CD4-positive, alpha-beta T cell (primary cell): ENCODE results near the gene EMX2. TPM values are rescaled to one million over a fixed set of nuclear protein-coding genes. Genes with fewer than 3 reads are reported as not detected.

Experiments
- ATAC-seq: fragments of 200-7000 bp; cut with Tn5 transposase; one replicate; pipeline ENCODE4 v1.10.0; 2022; ENCODE audit warnings: mild to moderate bottlenecking; ENCODE audit not compliant: poor library complexity
- CTCF ChIA-PET: fragments of 350-600 bp; sonication (Branson Sonifier 250); formaldehyde crosslinking; loops from one replicate; lab custom pipeline; 2021; ENCODE audit warnings: antibody characterized with exemption, inconsistent platforms; lab: Charles Lee
- POLR2A ChIA-PET: fragments of 350-600 bp; sonication (Branson Sonifier 250); formaldehyde crosslinking; loops from one replicate; lab custom pipeline; 2021; ENCODE audit warnings: antibody characterized with exemption, inconsistent platforms; lab: Charles Lee
- DNase-seq, 14 experiments: peaks; one replicate each; pipeline ENCODE4 v3.0.0-alpha.2; 2013 to 2020; ENCODE audit warnings: mixed read lengths in 2 of 14
- H3K27ac ChIP-seq, 2 donors: one replicate each; pipeline versions ENCODE4 v1.5.1 to v1.7.0; 2013; ENCODE audit warnings: low read length in 2 of 2, low read depth in 1 of 2, mild to moderate bottlenecking in 1 of 2
- H3K27me3 ChIP-seq, 2 experiments: 1 replicate in 1 of 2; 2 replicates in 1 of 2; pipeline versions ENCODE4 v1.6.1 to v1.7.0; 2013; ENCODE audit warnings: low read length in 2 of 2, control low read depth in 1 of 2, mild to moderate bottlenecking in 1 of 2, moderate library complexity in 1 of 2; ENCODE audit not compliant: insufficient read depth in 2 of 2, control insufficient read depth in 1 of 2
- H3K36me3 ChIP-seq: one replicate; pipeline ENCODE4 v1.6.1; 2013; ENCODE audit warnings: low read length, control low read depth; ENCODE audit not compliant: insufficient read depth
- H3K4me1 ChIP-seq: one replicate; pipeline ENCODE4 v1.6.1; 2013; ENCODE audit warnings: low read length, control low read depth; ENCODE audit not compliant: insufficient read depth
- H3K4me3 ChIP-seq: one replicate; pipeline ENCODE4 v1.5.1; 2013; ENCODE audit warnings: mild to moderate bottlenecking, low read length, moderate library complexity
- H3K9me3 ChIP-seq, 2 experiments: 1 replicate in 1 of 2; 2 replicates in 1 of 2; pipeline versions ENCODE4 v1.6.1 to v1.7.0; 2013; ENCODE audit warnings: low read length in 2 of 2, mild to moderate bottlenecking in 2 of 2, control low read depth in 1 of 2, moderate library complexity in 1 of 2; ENCODE audit not compliant: control insufficient read depth in 1 of 2, insufficient read depth in 1 of 2
- H3K27ac Mint-ChIP-seq: one replicate; pipeline ENCODE4 v1.8.0; 2020; ENCODE audit warnings: mixed read lengths
- H3K27me3 Mint-ChIP-seq: one replicate; pipeline ENCODE4 v1.8.0; 2021; ENCODE audit warnings: mixed read lengths
- H3K36me3 Mint-ChIP-seq: one replicate; pipeline ENCODE4 v1.8.0; 2021; ENCODE audit warnings: low read depth, mixed read lengths
- H3K4me1 Mint-ChIP-seq: one replicate; pipeline ENCODE4 v1.8.0; 2021; ENCODE audit warnings: low read depth, mixed read lengths
- H3K4me3 Mint-ChIP-seq: one replicate; pipeline ENCODE4 v1.8.0; 2020; ENCODE audit warnings: mild to moderate bottlenecking, mixed read lengths
- H3K9me3 Mint-ChIP-seq: one replicate; pipeline ENCODE4 v1.8.0; 2020; ENCODE audit warnings: mixed read lengths
- intact Hi-C, 2 experiments: fragments of 100-400 bp; cut with DNase I in 1 of 2; cut with micrococcal nuclease in 1 of 2; formaldehyde crosslinking; loops; one replicate each; pipeline versions ENCODE4 v1.15.1 to v1.9.0; 2023 to 2025; cut with DNase I, micrococcal nuclease
- total RNA-seq, 174 experiments: library from RNA in 2 of 174; stranded (reverse) in 2 of 174; gene quantifications; one replicate each; pipeline ENCODE4 v1.2.3 and lab custom pipeline; 2021 to 2026
- TF ChIP-seq, protein P1 (sequence below): fragments of 200-600 bp; IDR thresholded peaks from one replicate; pipeline ENCODE4 v1.8.0; 2022; ENCODE audit warnings: antibody characterized with exemption, mild to moderate bottlenecking

EMX2 gene
- total RNA-seq, 2 experiments from 2014 or later, result not detected

DNA sequence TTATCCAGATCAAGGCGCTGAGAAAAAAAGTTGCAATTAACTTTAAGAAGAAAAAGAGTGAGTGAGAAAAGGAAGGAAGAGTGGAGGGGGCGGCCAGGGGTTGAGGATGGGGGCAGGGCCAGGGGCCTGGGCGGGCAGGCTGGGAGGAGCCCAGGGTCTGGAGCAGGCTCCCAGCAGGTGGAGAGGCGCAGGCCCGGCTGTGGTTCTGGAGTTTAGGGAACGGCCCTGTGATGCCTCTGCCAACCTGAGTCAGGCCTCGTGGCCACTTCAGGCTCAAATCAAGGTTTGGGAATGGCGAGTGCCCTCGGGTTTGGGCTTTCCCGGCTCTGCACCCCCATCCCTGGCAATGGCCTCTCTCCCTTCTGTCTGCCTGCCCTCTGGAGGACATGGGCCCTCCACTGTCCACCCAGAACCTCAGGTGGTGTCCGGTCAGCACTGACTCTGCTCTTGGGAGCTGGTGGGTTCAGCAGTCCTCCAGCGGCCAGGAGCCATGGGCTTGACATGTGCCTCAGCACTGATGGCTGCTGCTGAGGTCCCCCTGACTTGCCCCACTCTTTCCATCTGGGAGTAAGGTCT lies 41.0 kb upstream of the EMX2 start:
- TF ChIP-seq, protein P1, sequence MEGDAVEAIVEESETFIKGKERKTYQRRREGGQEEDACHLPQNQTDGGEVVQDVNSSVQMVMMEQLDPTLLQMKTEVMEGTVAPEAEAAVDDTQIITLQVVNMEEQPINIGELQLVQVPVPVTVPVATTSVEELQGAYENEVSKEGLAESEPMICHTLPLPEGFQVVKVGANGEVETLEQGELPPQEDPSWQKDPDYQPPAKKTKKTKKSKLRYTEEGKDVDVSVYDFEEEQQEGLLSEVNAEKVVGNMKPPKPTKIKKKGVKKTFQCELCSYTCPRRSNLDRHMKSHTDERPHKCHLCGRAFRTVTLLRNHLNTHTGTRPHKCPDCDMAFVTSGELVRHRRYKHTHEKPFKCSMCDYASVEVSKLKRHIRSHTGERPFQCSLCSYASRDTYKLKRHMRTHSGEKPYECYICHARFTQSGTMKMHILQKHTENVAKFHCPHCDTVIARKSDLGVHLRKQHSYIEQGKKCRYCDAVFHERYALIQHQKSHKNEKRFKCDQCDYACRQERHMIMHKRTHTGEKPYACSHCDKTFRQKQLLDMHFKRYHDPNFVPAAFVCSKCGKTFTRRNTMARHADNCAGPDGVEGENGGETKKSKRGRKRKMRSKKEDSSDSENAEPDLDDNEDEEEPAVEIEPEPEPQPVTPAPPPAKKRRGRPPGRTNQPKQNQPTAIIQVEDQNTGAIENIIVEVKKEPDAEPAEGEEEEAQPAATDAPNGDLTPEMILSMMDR, result no peak
- ATAC-seq (no peak), DNase-seq (no peak)
- POLR2A ChIA-PET, result no interaction called here
- H3K4me3 Mint-ChIP-seq, result no peak overlapping the region
- no peaks in the 10 kb centered on the region for H3K36me3 Mint-ChIP-seq
- Histone ChIP-seq H3K4me3 (no peak overlapping the region), H3K27me3 (peaks cover 0 to 5% of the 10 kb centered on the region in 2 experiments), H3K4me1 (no peaks in the 10 kb centered on the region), H3K27ac (no peak overlapping the region), H3K9me3 (no peaks in the 10 kb centered on the region), H3K36me3 (no peaks in the 10 kb centered on the region)
- intact Hi-C loops, result no loop called here
- H3K27ac Mint-ChIP-seq, result no peak overlapping the region
- peaks cover 45% of the 10 kb centered on the region for H3K27me3 Mint-ChIP-seq
- CTCF ChIA-PET, result no interaction called here
- H3K9me3 Mint-ChIP-seq, result no peaks in the 10 kb centered on the region
- no peaks in the 10 kb centered on the region for H3K4me1 Mint-ChIP-seq

DNA sequence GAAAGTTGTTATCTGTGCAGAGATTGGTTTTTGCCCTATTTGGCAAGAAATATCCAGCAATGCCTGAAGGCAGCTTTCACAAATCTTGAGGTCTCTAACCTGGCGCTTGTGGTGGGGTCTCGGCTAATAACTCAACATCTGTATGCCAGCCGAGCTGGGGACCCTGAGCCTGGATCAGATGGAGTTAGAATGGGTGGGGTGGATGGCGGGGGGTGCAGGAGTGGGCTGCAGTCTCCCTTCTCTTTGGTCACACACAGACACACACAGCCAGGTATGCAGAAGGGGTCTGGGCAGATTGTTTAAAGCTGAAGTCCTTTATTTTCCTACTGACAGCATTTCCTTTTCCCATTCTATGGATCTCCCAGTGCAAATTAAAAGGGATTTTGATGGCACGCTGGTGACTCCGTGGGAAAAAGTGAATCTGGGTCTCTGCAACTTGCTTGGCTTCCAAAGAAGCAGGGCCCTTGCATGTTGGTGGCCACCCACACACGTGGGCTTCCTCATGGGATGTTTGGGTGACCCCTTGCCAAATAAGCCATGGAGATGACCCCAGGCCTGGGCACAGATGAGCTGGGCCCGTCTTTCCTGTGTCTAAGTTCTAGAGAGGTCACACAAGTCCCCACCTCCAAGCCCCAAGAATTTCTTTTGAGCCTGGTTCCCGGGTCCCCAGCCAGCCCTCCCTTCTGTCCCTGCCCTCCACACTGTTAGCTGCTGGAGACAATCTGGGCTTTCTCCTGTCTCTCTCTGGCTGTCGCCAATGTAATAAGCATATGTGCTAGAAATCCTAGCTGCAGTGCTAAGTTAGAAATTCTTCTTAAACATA lies 39.9 kb upstream of the EMX2 start:
- CTCF ChIA-PET, result no interaction called here
- DNase-seq, result no peak
- intact Hi-C loops, result no loop called here
- no peak overlapping the region for H3K27ac ChIP-seq
- no peaks in the 10 kb centered on the region for H3K9me3 Mint-ChIP-seq
- no peaks in the 10 kb centered on the region for H3K4me1 ChIP-seq
- H3K27me3 Mint-ChIP-seq, result peaks cover 46% of the 10 kb centered on the region
- TF ChIP-seq, protein P1, result no peak
- ATAC-seq, result no peak
- POLR2A ChIA-PET, result no interaction called here
- no peaks in the 10 kb centered on the region for H3K36me3 ChIP-seq
- H3K36me3 Mint-ChIP-seq, result no peaks in the 10 kb centered on the region
- peaks cover 0 to 5% of the 10 kb centered on the region in 2 experiments for H3K27me3 ChIP-seq
- H3K27ac Mint-ChIP-seq, result no peak overlapping the region
- H3K4me3 ChIP-seq, result no peak overlapping the region
- no peak overlapping the region for H3K4me3 Mint-ChIP-seq
- H3K9me3 ChIP-seq, result no peaks in the 10 kb centered on the region
- no peaks in the 10 kb centered on the region for H3K4me1 Mint-ChIP-seq

DNA sequence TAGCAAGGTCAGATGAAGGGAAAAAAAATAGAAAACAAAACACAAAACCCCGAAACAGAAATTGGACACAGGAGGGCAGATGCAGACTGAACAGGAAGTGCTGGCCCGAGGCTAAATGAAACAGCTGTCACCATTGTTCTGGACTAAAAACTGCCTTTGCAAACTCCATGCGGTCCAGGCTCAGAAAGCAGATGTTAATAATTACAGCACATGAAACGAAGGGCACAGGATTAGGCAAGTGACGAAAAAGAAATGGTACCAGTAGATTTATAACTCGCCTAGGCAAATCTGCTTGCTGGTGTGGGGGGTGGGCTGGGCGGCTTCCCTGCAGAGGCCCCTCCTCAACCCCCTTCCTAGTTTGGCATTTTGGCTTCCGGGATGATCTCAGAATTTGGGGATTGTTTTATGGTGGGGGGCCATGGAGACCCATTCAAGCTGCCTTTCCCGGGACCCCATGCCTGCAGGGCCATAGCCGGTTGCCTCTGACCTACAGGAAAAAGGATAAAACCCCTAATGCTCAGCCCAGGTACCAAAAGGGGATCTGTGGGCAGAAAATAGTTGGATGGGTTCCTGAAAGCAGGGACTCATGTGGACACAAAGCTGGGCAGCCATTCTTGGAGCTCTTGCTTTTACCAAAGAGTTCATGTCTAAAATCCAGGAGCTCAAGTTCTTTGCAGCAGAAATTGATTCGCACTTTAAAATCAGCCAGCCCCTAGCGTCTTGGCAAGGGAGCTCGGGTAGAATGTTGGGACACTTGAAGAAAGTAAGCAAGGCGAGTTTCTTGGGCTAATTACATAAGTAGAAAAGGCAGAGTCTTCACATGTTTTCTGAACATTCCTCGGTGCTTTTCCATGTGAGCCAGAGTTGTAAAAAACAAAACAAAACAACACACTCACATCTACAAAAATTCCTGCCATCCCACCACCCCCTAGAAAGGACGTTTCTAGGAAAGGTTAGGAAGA lies 39.0 kb upstream of the EMX2 start:
- H3K27ac ChIP-seq, result no peak overlapping the region
- no peak overlapping the region for H3K27ac Mint-ChIP-seq
- no peaks in the 10 kb centered on the region for H3K4me1 ChIP-seq
- intact Hi-C loops, result no loop called here
- no peaks in the 10 kb centered on the region for H3K36me3 ChIP-seq
- TF ChIP-seq, protein P1, result no peak
- peaks cover 46% of the 10 kb centered on the region for H3K27me3 Mint-ChIP-seq
- POLR2A ChIA-PET, result no interaction called here
- no peaks in the 10 kb centered on the region for H3K9me3 ChIP-seq
- no peaks in the 10 kb centered on the region for H3K9me3 Mint-ChIP-seq
- DNase-seq (no peak), ATAC-seq (no peak)
- H3K4me3 Mint-ChIP-seq, result no peak overlapping the region
- peaks cover 0 to 5% of the 10 kb centered on the region in 2 experiments for H3K27me3 ChIP-seq
- H3K4me3 ChIP-seq, result no peak overlapping the region
- H3K4me1 Mint-ChIP-seq, result no peaks in the 10 kb centered on the region
- CTCF ChIA-PET, result no interaction called here
- no peaks in the 10 kb centered on the region for H3K36me3 Mint-ChIP-seq
